ENCODE measurements around the gene PGAP1.

Gene PGAP1

GRCh38 chr2:196902828-196903227 is 23.7 kb downstream of the PGAP1 start:
- Histone ChIP-seq H3K4me2 (no peak overlapping the region), H4K20me1 (ENCODE audit: insufficient read depth) (no peaks in the 10 kb centered on the region), H3K36me3 (ENCODE audit: insufficient read depth) (no peaks in the 10 kb centered on the region), H2AFZ (ENCODE audit: low read depth) (no peak overlapping the region), H3K27me3 (ENCODE audit: insufficient read depth, low read depth) (no peaks in the 10 kb centered on the region), H3K4me1 (ENCODE audit: low read depth, poor library complexity, severe bottlenecking) (no peaks in the 10 kb centered on the region), H3K9ac (no peak overlapping the region), H3K27ac (no peak overlapping the region), H3K4me3 (IDR thresholded peaks at IDR 0.05; ENCODE audit: insufficient read depth, low read depth, low read length) (no peak overlapping the region), H3K79me2 (ENCODE audit: insufficient read depth, low read depth) (no peaks in the 10 kb centered on the region)
- TF ChIP-seq CTCF (conservative IDR thresholded peaks at IDR 0.05; ENCODE audit: low read depth, low read length): no peak

- H4K20me1 ChIP-seq (ENCODE audit: insufficient read depth): no peaks in the 10 kb centered on the region
- no peak overlapping the region for H3K27ac ChIP-seq
- no peak overlapping the region for H3K4me2 ChIP-seq
- H3K27me3 ChIP-seq (ENCODE audit: insufficient read depth, low read depth): no peaks in the 10 kb centered on the region
- H3K79me2 ChIP-seq (ENCODE audit: insufficient read depth, low read depth): no peaks in the 10 kb centered on the region
- H3K4me1 ChIP-seq (ENCODE audit: low read depth, poor library complexity, severe bottlenecking): no peaks in the 10 kb centered on the region
- H3K4me3 ChIP-seq (IDR thresholded peaks at IDR 0.05; ENCODE audit: insufficient read depth, low read depth, low read length): no peak overlapping the region
- no peak overlapping the region for H2AFZ ChIP-seq (ENCODE audit: low read depth)
- no peaks in the 10 kb centered on the region for H3K36me3 ChIP-seq (ENCODE audit: insufficient read depth)
- no peak for TF ChIP-seq CTCF (conservative IDR thresholded peaks at IDR 0.05; ENCODE audit: low read depth, low read length)
- no peak overlapping the region for H3K9ac ChIP-seq
These were observed 25.7 kb downstream of the PGAP1 start for GRCh38 chr2:196900843-196901242.

GRCh38 chr2:196899976-196900375 is 26.5 kb downstream of the PGAP1 start:
- H4K20me1 ChIP-seq (ENCODE audit: insufficient read depth): no peaks in the 10 kb centered on the region
- no peak overlapping the region for H3K4me2 ChIP-seq
- TF ChIP-seq CTCF (conservative IDR thresholded peaks at IDR 0.05; ENCODE audit: low read depth, low read length): no peak
- H3K79me2 ChIP-seq (ENCODE audit: insufficient read depth, low read depth): no peaks in the 10 kb centered on the region
- H3K36me3 ChIP-seq (ENCODE audit: insufficient read depth): no peaks in the 10 kb centered on the region
- H3K9ac ChIP-seq: no peak overlapping the region
- no peak overlapping the region for H2AFZ ChIP-seq (ENCODE audit: low read depth)
- no peaks in the 10 kb centered on the region for H3K27me3 ChIP-seq (ENCODE audit: insufficient read depth, low read depth)
- no peaks in the 10 kb centered on the region for H3K4me1 ChIP-seq (ENCODE audit: low read depth, poor library complexity, severe bottlenecking)
- no peak overlapping the region for H3K4me3 ChIP-seq (IDR thresholded peaks at IDR 0.05; ENCODE audit: insufficient read depth, low read depth, low read length)
- H3K27ac ChIP-seq: no peak overlapping the region

- Histone ChIP-seq H2AFZ (ENCODE audit: low read depth) (no peak overlapping the region), H3K4me1 (ENCODE audit: low read depth, poor library complexity, severe bottlenecking) (no peaks in the 10 kb centered on the region), H3K4me3 (IDR thresholded peaks at IDR 0.05; ENCODE audit: insufficient read depth, low read depth, low read length) (no peak overlapping the region), H3K36me3 (ENCODE audit: insufficient read depth) (no peaks in the 10 kb centered on the region), H3K9ac (no peak overlapping the region), H3K27me3 (ENCODE audit: insufficient read depth, low read depth) (no peaks in the 10 kb centered on the region), H3K4me2 (no peak overlapping the region), H3K79me2 (ENCODE audit: insufficient read depth, low read depth) (no peaks in the 10 kb centered on the region), H4K20me1 (ENCODE audit: insufficient read depth) (no peaks in the 10 kb centered on the region), H3K27ac (no peak overlapping the region)
- TF ChIP-seq CTCF (conservative IDR thresholded peaks at IDR 0.05; ENCODE audit: low read depth, low read length): no peak
These were observed 35.4 kb downstream of the PGAP1 start for GRCh38 chr2:196891136-196891535.

Data from KMS-11 (cell line).